ENCODE results near the gene TMEM86A.

DNA sequence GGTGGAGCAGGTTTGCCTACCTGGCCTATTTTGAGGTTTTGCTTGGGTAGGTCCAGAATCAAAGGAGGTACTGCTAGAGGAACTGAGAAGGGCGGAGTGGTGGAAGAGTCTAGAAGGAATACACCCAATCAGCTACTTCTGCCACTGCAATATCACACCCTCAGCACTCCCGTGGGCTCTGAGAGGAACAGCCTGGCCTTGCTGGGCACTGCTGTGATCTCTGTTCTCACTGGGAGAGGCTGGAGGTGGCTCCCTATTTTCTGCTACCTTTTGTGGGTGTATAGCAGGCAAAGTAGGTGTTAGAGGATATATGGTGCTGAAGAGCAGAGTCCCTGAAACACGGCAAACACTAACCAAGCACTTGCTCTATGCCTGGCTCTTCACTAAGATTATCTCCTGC, 52.4 kb downstream of the TMEM86A start:
- TF ChIP-seq, protein P1, sequence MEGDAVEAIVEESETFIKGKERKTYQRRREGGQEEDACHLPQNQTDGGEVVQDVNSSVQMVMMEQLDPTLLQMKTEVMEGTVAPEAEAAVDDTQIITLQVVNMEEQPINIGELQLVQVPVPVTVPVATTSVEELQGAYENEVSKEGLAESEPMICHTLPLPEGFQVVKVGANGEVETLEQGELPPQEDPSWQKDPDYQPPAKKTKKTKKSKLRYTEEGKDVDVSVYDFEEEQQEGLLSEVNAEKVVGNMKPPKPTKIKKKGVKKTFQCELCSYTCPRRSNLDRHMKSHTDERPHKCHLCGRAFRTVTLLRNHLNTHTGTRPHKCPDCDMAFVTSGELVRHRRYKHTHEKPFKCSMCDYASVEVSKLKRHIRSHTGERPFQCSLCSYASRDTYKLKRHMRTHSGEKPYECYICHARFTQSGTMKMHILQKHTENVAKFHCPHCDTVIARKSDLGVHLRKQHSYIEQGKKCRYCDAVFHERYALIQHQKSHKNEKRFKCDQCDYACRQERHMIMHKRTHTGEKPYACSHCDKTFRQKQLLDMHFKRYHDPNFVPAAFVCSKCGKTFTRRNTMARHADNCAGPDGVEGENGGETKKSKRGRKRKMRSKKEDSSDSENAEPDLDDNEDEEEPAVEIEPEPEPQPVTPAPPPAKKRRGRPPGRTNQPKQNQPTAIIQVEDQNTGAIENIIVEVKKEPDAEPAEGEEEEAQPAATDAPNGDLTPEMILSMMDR (conservative IDR thresholded peaks at IDR 0.05; ENCODE audit: low read length), result no peak
- TF ChIP-seq EZH2phosphoT487 (IDR thresholded peaks at IDR 0.05; ENCODE audit: borderline replicate concordance, low read depth, low read length), result no peak

Data from OCI-LY7 (cell line).